Stimulated activated CD4-positive, alpha-beta T cell treated with anti-CD3 and anti-CD28 coated beads, Interleukin-2, amount 100 ng/mL, for 4 hours (primary cell): ENCODE data around the gene PPHLN1.

Source experiments
- DNase-seq: peaks from one replicate; pipeline ENCODE4 v3.0.0-alpha.2; 2020; ENCODE audit warnings: low read depth

PPHLN1 gene, protein sequence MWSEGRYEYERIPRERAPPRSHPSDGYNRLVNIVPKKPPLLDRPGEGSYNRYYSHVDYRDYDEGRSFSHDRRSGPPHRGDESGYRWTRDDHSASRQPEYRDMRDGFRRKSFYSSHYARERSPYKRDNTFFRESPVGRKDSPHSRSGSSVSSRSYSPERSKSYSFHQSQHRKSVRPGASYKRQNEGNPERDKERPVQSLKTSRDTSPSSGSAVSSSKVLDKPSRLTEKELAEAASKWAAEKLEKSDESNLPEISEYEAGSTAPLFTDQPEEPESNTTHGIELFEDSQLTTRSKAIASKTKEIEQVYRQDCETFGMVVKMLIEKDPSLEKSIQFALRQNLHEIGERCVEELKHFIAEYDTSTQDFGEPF

DNA sequence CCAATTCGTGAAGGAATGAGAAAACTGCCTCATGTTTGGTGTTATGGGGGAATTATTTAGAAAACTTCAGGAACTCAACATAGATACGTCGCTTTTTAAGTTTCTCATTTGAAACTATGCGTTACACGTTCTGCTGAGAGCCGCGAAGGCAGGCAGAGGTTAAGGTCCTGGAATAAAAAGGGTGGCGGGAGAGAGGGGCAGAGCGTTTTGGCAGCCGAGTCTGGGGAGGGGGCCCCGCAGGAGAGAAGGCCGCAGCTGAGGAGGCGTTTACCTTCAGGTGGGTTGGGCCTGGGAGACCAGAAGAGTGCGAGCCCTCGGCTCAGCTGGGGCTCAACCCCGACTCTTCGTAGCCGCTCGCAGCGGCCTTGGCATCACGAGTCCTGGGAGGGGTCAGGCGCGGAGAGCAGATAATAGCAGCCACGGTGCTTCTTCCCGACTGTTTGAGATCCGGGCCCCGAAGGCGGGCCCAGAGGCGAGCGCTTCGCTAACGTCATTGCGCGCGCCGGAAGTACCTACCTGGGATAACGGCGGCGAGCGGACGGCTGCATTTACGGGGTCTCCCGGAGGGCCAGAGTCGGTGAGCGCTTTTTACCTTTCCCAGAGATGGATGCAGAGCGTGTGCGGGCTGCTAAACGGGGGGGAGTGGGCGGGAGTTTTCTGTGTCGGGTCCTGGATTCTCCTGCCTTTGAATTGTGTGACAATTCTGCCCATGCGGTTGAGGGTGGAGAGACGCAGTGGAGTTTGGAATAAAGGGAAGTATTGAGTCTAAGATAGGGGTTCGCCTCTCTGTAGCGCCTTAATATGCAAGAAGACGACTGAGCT is at the start of gene PPHLN1, which contains the start of gene ZCRB1:
PPHLN1 (plus strand) TSS at position 515 of the 822 bp plus-strand sequence. CDS start 9,736 bp downstream, outside the sequence.
ZCRB1 (minus strand) TSS at position 442 of the 822 bp plus-strand sequence. CDS start 1,992 bp downstream, outside the sequence.
- DNase-seq: peak; percentile 67

DNA sequence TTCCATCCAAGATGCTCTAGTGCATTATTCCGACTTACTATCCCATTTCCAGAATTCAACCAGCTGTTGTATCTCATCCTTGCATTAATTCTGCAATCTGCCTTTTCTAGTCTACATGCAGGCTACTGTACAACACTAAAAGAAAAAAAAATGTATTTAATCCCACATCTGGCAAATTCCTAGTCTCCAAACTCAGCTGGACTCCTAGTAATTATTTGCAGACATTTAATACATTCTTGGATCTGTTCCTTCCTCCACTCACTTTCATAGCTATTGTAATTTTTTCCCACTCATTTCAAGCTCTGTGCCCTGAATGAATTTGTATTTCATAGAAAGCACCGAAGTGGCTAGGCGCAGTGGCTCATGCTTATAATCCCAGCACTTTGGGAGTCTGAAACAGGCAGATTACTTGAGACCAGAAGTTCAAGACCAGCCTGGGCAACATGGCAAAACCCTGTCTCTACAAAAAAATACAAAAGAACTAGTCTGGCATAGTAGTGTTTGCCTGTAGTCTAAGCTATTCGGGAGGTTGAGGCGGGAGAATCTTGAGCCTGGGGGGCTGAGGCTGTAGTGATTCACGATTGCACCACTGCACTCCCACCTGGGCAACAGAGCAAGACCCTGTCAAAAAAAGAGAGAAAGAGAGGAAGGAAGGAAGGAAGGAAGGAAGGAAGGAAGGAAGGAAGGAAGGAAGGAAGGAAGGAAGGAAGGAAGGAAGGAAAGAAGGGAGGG is 48.4 kb upstream of the PPHLN1 start:
- no peak for DNase-seq

DNA sequence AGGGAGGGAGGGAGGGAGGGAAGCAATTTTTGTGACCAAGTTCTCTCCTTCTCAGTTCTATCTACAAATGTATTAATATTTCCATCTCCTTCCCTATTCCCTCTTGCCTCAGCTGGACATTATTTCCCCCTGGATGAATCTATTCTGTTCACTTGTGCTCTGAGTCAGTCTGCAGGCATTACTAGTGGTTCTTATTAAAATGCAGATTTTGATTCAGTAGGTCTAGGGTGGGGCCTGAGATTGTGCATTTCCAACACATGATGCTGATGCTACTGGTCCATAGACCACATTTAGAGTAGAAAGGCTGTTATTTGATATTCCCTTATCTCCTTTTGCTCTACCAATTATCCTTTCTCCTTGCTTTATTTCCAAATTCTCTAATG is 47.8 kb upstream of the PPHLN1 start:
- no peak for DNase-seq

DNA sequence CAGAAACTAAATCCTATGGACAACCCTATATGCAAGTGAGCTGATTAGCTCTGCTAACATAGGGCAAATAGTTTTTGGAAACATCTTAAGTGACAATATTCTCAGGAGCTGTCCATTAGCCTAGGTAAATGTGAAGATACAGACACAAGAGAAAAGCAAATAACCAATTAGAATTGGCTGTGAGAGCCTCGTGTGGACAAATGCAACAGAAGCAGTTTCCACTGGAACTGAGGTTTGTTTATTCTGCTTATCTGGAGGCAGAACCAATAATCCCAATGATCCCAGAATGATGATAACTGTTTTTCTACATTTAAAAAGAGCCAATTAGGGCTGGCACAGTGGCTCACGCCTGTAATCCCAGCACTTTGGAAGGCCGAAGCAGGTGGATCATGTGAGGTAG is 44.7 kb upstream of the PPHLN1 start:
- DNase-seq: no peak

DNA sequence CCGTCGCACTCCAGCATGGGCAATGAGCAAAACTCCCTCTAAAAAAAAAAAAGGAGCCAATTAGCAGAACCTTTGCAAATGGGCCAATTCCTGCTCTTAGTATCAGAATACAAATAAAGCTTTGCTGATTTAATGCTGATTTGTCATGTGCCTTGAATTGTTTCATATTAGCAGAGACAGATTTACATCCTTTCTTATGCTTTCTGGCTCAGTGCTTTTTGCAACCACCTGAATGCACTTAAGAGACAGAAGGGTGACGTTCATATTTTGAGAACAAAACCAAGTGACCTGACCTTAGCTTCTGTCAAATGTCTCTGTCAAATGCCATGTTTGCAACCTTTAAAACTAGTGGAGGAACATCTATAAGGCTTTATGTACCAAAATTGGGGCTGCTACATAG is 44.1 kb upstream of the PPHLN1 start:
- no peak for DNase-seq

DNA sequence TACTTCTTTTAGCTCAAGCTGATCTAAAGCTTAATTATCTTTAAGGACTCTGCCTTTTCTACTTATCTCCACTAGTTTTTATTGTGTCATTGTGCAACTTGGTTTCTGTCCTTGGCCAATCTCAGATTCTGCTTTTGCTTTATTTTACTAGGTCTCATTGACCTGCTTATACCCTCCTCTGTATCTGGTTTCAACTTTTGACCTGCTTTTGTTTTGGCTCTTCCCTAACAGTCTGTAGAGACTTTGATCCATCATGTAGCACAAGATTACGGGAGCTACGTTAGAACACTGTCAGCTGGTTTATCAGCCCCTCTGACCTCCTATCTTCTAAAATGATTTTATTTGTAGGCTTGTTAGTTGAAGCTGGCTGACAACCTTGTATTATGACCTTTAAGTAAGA is 43.7 kb upstream of the PPHLN1 start:
- no peak for DNase-seq

DNA sequence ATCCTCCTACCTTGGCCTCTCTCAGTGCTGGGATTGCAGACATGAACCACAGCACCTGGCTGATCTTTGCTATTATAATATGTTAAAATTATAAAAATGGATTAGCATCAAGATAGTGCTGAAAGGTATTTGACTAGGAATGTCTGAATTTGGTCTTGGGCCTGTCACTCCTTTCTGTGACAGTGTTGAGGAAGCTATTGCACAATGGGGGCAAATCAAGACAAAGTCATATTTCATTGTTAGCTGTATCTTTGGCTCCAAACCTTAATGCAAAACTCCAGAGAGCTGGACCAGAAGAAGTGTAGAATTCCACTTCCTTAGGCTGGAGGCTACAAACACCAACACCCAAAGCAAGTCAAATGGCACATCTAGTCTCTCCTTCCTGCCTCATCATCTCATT is 42.2 kb upstream of the PPHLN1 start:
- no peak for DNase-seq

DNA sequence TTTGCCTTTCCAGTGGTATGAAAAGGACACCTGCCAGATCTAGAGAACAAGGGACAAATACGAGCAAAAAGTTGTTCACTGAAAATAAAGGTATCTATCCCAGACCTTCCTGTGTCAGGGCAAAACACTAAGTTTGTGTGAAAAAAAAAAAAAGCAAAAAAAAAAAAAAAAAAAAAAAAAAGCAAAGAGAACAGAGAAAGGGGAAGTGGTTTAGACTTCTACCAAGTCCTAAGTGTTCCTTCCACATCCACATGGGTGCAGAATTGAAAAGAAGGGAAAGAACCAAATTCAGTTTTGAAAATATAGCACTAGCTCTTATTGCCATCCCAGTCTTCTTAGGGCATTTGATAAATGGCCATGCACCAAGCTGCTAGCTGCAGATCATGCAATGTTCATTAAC is 41.8 kb upstream of the PPHLN1 start:
- DNase-seq: no peak

DNA sequence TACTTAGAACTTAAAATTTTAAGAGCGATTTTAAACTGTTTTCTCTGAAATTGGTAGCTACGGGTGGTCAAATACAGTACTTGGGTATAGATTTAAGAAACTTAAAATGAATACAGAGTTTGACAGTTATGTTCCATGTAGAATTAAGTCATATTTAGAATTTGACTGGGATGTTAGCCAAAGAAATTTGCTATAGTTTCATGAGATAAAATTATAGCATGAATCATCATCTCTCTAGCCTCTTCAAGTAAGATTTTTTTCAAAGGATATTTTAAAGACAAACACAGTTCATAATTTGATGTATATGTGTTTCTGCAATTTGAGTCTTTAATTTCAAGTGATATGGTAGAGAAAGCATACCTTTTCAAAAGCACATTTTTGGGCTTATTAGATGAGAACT is 41.1 kb upstream of the PPHLN1 start:
- DNase-seq: no peak

DNA sequence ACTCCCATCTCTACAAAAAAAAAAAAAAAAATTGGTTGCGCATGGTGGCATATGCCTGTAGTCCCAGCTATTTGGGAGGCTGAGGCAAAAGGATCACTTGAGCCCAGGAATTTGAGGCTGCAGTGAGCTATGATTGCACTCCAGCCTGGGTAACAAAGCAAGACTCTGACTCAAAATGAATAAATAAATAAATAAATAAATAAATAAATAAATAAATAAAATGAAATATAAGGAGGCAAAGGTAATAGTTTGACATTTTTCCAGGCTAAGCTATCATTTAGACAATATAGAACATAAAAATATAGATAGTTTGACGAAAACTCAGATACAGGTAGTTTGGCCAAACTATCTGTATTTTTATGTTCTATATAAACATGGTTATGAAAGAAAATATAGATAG is 40.5 kb upstream of the PPHLN1 start:
- no peak for DNase-seq

DNA sequence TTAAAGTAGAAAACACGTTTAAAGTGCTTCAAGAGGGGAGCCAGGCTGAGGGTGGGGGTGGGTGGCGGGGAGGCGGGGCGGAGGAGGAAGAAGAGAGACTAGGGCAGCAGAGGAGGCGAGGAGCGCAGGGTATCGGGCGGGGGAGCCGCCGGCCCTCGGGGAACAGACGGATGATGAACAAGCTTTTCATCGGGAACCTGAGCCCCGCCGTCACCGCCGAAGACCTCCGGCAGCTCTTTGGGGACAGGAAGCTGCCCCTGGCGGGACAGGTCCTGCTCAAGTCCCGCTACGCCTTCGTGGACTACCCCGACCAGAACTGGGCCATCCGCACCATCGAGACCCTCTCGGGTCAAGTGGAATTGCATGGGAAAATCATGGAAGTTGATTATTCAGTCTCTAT is 39.2 kb upstream of the PPHLN1 start:
- DNase-seq: no peak

DNA sequence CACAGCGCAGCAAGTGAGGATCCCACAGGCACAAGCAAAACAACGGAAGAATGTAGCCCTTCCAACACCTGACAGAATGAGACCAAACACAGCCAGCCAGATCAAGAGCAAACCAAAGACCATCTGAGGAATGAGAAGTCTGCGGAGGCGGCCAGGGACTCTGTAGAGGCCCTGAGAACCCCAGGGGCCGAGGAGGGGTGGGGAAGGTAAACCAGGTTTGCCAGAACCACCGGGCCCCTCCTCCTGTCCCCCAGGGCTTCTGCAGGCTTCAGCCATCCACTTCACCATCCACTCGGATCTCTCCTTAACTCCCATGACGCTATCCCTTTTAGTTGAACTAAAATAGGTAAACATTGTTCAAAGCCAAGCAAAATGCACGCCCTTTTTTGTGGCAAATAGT is 37.4 kb upstream of the PPHLN1 start:
- no peak for DNase-seq

DNA sequence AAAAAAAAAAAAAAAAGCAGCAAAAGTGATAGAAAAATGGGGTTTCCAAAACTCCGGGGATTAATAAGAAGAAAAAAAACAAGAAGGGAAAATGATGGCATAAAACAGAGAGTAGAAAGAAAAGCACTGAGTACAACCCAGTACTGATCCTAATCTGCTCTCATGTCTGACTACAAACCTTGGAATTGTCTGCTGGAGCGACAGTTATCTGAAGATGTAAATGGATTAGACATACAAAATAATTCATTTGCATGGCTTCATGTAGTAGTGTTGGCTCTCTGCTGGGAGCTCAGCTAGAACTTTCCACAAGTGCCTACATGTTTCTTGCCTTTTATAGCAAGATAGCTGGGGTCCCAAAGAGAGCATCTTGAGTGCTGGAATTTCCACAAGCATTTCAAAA is 34.3 kb upstream of the PPHLN1 start:
- DNase-seq: no peak

DNA sequence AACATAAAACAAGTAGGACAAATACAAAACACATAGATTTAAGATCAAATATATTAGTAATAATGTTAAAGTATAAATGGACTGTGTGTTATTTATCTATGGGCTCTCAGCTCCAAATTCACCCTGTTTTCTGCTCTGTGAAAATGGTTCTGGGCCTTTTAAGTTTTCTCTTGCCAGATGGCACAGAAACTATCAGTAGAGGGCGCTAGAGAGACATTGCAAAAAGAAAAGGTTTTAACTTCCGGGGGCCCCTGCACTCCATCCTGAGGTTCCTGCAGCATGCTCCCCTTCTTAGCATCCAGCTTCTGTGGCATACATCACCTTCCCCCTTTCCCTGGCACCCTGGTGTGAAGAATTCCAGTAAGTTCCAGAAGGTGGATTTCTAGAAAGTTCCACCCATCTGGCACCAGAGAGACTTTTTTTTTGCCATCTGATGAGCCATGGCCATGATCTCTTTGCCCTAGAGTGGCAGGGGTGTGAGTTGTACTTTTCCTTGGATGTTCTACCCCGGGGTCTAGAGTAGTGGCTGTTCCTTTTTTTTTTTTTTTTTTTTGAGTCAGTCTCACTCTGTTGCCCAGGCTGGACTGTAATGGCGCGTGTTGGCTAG is 29.4 kb upstream of the PPHLN1 start:
- no peak for DNase-seq

DNA sequence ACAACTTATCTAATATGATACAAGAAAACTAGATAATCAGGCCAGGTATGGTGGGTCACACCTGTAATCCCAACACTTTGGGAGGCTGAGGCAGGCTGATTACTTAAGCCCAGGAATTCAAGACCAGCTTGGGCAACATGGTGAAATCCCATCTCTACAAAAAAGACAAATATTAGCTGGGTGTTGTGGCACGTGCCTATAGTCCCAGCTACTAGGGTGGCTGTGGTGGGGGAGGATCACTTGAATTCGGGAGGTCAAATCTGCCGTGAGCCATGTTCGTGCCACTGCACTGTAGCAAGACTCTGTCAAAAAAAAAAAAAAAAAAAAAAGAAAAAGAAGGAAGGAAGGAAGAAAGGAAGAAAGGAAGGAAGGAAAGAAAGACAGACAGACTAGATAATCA is 27.1 kb upstream of the PPHLN1 start:
- no peak for DNase-seq

DNA sequence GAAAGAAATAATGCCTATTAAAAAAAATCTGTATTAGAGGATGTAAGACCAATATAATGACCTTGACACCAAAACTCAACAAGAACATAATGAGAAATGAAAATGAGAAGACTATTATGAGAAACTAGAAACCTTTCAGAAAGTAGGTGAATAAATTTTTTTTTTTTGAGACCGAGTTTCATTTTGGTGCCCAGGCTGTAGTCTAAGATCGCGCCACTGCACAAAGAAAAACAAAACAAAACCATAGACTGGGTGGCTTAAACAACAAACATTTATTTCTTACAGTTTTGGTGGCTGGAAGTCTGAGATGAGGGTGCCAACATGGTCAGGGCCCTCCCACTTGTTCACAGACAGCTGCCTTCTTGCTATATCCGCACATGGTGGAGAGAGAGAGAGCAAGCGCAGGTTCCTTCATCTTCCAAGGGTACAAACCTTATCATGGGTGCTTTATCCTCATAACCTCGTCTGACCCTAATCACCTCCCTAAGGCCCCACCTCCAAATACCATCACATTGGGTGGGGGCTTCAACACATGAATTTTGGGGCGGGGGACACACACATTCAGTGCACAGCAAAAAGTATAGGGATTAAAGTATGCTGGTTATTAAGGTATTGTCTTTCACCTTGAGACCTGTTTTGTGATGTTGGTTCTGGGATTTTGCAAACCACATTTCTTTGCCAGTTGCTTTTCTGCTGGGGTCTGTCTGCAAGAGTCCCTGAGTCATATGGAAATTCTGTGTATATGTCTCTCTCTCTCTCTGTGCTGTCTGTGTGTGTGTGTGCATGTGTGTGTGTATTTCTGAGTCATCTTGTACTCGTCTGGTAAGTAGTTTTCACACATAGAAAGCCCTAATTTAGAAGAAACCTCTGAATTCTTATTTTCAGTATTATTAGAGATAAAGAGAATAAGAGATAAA is 26.3 kb upstream of the PPHLN1 start:
- peak; percentile 46 for DNase-seq

DNA sequence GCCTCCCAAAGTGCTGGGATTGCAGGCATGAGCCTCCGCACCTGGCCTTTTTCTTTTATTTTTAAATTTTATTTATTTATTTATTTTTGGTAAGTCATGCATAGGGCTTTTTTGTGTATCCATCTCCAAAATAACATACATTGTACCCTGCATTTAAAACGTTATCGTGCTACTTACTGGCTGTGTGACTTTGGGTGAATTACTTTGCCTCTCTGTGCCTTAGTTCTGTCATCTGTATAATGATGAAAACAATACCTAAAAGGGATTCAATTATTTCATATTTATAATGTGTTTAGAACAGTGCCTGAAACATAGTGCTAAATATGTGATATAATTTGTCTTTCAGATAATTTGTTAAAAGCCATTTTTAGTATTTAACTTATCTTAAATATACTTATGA is 19.7 kb upstream of the PPHLN1 start:
- no peak for DNase-seq

DNA sequence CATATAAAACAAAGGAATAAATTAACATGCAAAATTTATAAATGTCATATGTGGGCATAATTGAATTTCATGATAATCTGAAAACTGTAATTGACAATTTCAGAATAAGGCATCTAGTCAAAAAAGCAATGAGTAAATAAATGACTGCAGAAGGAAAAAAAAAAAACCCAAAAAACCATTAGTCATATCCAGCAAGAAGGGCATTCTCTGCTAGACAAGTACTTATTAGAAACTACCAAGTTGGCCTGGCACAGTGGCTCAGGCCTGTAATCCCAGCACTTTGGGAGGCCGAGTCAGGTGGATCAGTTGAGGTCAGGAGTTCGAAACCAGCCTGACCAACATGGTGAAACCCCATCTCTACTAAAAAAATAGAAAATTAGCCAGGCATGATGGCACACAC is 17.6 kb upstream of the PPHLN1 start:
- no peak for DNase-seq

DNA sequence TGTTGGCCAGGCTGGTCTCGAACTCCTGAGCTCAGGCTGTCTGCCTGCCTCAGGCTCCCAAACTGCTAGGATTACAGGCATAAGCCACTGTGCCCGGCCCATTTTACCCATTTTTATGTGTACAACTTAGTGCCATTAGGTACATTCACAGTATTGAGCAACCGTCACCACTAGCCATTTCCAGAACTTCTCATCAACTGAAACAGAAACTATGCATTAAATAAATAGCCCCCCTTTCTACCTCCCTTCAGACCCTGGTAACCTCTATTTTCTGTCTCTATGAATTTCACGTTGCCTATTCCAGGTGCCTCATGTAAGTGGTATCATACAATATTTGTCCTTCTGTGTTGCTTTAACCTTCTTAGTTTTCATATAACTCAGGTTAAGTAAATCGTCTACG is 16.0 kb upstream of the PPHLN1 start:
- DNase-seq: no peak

DNA sequence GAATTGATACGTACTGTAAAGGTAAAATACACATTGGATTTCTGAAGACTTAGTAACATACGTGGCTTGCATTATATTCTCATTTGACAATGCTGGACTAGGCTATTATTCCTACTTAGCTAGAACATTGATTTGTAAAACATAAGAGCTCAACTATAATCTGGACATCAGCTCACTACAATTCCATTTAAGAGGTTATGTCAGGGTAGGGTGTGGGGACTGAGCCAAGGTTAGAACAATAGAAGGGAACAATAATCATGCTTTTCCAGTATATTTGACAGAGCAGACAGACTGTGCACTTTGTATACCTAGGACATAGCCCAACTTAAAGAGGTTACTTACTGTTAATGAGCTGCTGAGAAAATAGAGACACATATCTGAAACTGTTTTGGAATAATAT is 10.9 kb upstream of the PPHLN1 start:
- DNase-seq: no peak

DNA sequence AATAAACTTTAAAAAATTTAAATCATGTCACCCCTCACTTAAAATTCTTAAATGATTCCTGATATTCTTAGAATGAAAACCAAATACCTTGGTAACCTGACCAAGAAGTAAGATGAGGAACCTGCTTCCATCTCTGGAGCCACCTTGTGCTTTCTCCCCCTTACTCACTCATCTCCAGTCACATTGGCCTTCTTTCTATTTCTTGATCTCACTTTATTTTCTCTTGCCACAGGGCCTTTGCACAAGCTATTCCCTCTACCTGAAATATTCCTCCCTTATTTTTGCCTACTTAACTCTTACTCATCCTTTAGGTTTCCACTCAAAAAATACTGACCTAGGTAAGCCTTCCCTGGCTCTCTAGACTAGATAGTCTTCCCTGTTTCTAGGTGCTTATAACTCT is 5.2 kb upstream of the PPHLN1 start:
- DNase-seq: no peak
